CD14-positive monocyte (primary cell): ENCODE measurements around the gene FUNDC1. TPM values are rescaled to one million over a fixed set of nuclear protein-coding genes. Genes with fewer than 3 reads are reported as not detected.

Experiments used
- DNase-seq, 3 donors: peaks; one replicate each; pipeline ENCODE4 v3.0.0-alpha.2; 2011 to 2022
- H2AFZ ChIP-seq: 2 replicates; pipeline ENCODE4 v1.6.0; 2012; ENCODE audit warnings: mild to moderate bottlenecking, low read depth, low read length, inconsistent platforms; ENCODE audit not compliant: insufficient read depth, poor library complexity, severe bottlenecking
- H3K27ac ChIP-seq, 2 donors: 1 replicate in 1 of 2; 2 replicates in 1 of 2; pipeline ENCODE4 v1.5.1; 2012 to 2013; ENCODE audit warnings: low read length in 2 of 2, control low read depth in 1 of 2, inconsistent platforms in 1 of 2, low read depth in 1 of 2, mild to moderate bottlenecking in 1 of 2
- H3K27me3 ChIP-seq, 2 donors: one replicate each; pipeline versions ENCODE4 v1.6.0 to v1.6.1; 2011 to 2013; ENCODE audit warnings: low read length in 2 of 2; ENCODE audit not compliant: control insufficient read depth in 2 of 2, insufficient read depth in 2 of 2
- H3K36me3 ChIP-seq, 2 donors: replicated peaks in 1 of 2; 1 replicate in 1 of 2; 2 replicates in 1 of 2; pipeline versions ENCODE4 v1.5.1 to v1.6.1; 2012 to 2013; ENCODE audit warnings: low read length in 2 of 2, control low read depth in 1 of 2, inconsistent platforms in 1 of 2, mild to moderate bottlenecking in 1 of 2; ENCODE audit not compliant: insufficient read depth in 2 of 2, control insufficient read depth in 1 of 2
- H3K4me1 ChIP-seq, 2 donors: 1 replicate in 1 of 2; 2 replicates in 1 of 2; pipeline versions ENCODE4 v1.5.1 to v1.6.1; 2012 to 2013; ENCODE audit warnings: low read length in 2 of 2, control low read depth in 1 of 2, inconsistent platforms in 1 of 2, mild to moderate bottlenecking in 1 of 2, moderate library complexity in 1 of 2; ENCODE audit not compliant: insufficient read depth in 2 of 2, control insufficient read depth in 1 of 2
- H3K4me2 ChIP-seq: replicated peaks from 2 replicates; pipeline ENCODE3; 2012; ENCODE audit warnings: low read length, moderate library complexity, mild to moderate bottlenecking; ENCODE audit not compliant: poor library complexity, severe bottlenecking; ENCODE audit errors: extremely low read depth
- H3K4me3 ChIP-seq, 3 experiments: fragments of 200-600 bp in 1 of 3; sonication (generic) in 1 of 3; replicated peaks in 1 of 3; 1 replicate in 2 of 3; 2 replicates in 1 of 3; pipeline ENCODE4 v1.5.1; 2011 to 2013; ENCODE audit warnings: low read length in 3 of 3, mild to moderate bottlenecking in 3 of 3, control low read depth in 2 of 3, low read depth in 2 of 3, inconsistent platforms in 1 of 3, moderate library complexity in 1 of 3
- H3K79me2 ChIP-seq: 2 replicates; pipeline ENCODE4 v1.6.0; 2012; ENCODE audit warnings: mild to moderate bottlenecking, control low read depth, inconsistent platforms, low read length, moderate library complexity; ENCODE audit not compliant: insufficient read depth
- H3K9ac ChIP-seq: 2 replicates; pipeline ENCODE4 v1.6.0; 2017; ENCODE audit warnings: low read length, mild to moderate bottlenecking; ENCODE audit not compliant: insufficient read depth, poor library complexity, severe bottlenecking
- H3K9me3 ChIP-seq, 2 donors: replicated peaks in 1 of 2; 1 replicate in 1 of 2; 2 replicates in 1 of 2; pipeline versions ENCODE4 v1.5.1 to v1.6.1; 2012 to 2013; ENCODE audit warnings: low read length in 2 of 2, control low read depth in 1 of 2; ENCODE audit not compliant: control insufficient read depth in 1 of 2, insufficient read depth in 1 of 2
- H4K20me1 ChIP-seq: 2 replicates; pipeline ENCODE4 v1.6.0; 2012; ENCODE audit warnings: mild to moderate bottlenecking, low read length, control low read depth, moderate library complexity; ENCODE audit not compliant: insufficient read depth
- H3K27ac Mint-ChIP-seq, 7 donors: one replicate each; pipeline ENCODE4 v1.8.0; 2020; ENCODE audit warnings: mild to moderate bottlenecking in 7 of 7, mixed read lengths in 7 of 7, moderate library complexity in 6 of 7, inconsistent platforms in 2 of 7
- H3K27me3 Mint-ChIP-seq, 3 donors: one replicate each; pipeline ENCODE4 v1.8.0; 2021 to 2022; ENCODE audit warnings: low read depth in 3 of 3, mild to moderate bottlenecking in 3 of 3, mixed read lengths in 3 of 3, moderate library complexity in 3 of 3, inconsistent platforms in 1 of 3
- H3K36me3 Mint-ChIP-seq, 2 donors: one replicate each; pipeline ENCODE4 v1.8.0; 2020; ENCODE audit warnings: mixed read lengths in 2 of 2, inconsistent platforms in 1 of 2, mild to moderate bottlenecking in 1 of 2
- H3K4me1 Mint-ChIP-seq: one replicate; pipeline ENCODE4 v1.8.0; 2020; ENCODE audit warnings: mild to moderate bottlenecking, mixed read lengths
- H3K4me3 Mint-ChIP-seq, 2 donors: one replicate each; pipeline ENCODE4 v1.8.0; 2020; ENCODE audit warnings: mild to moderate bottlenecking in 2 of 2, mixed read lengths in 2 of 2, moderate library complexity in 1 of 2
- H3K9me3 Mint-ChIP-seq, 7 donors: one replicate each; pipeline ENCODE4 v1.8.0; 2020 to 2022; ENCODE audit warnings: mixed read lengths in 7 of 7, mild to moderate bottlenecking in 6 of 7, moderate library complexity in 6 of 7, inconsistent platforms in 2 of 7
- WGBS: methylation state at CpG from one replicate; pipeline ENCODE4 v1.1.5; 2013; ENCODE audit warnings: missing lambda C conversion rate; ENCODE audit not compliant: insufficient coverage; 5-methylcytosine and 5-hydroxymethylcytosine counted together
- intact Hi-C, 2 donors: fragments of 100-400 bp; cut with micrococcal nuclease; formaldehyde crosslinking; loops; one replicate each; pipeline versions ENCODE4 v1.15.0 to v1.15.1; 2023
- polyA plus RNA-seq, 3 donors: library from polyadenylated mRNA; depleted of rRNA in 1 of 3; unstranded in 2 of 3; stranded (reverse) in 1 of 3; fragments of 300-500 nt in 2 of 3; fragments of >200 nt in 1 of 3; fragmentation: Illumina TruSeq in 2 of 3; gene quantifications; 1 replicate in 2 of 3; 2 replicates in 1 of 3; pipeline ENCODE4 v1.2.3, GENCODE V29; 2012 to 2021
- TF ChIP-seq, protein P1 (sequence below): fragments of 200-600 bp; IDR thresholded peaks from one replicate; pipeline ENCODE4 v1.8.0; 2022; ENCODE audit warnings: antibody characterized with exemption, mild to moderate bottlenecking

Gene FUNDC1
- polyA plus RNA-seq, 3 donors, result 3.5 to 10.2 (median 8.5) TPM

DNA sequence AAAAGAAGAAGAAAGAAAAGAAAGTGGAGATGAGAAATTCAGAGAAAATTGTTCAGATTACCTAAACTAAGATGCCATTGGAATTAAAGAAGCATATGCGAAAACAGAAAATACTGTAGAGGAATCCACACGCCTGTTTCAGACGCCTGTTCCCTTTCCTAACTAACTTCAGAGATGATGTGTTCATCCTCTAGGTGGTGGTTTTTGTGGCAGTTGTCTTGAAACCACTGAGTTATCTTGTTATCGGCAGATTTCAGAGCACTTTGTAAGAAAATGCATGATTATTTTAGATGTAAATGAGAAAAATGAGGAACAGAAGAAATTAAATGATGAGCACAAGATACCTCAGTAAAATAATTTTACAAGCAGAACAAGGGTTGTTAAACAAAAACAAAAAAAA, 48.3 kb downstream of the FUNDC1 start:
- H3K36me3 Mint-ChIP-seq, result no peaks in the 10 kb centered on the region
- no CpG with 5 or more reads among the region's 4 CpGs for WGBS
- no peak overlapping the region for H3K4me3 Mint-ChIP-seq

DNA sequence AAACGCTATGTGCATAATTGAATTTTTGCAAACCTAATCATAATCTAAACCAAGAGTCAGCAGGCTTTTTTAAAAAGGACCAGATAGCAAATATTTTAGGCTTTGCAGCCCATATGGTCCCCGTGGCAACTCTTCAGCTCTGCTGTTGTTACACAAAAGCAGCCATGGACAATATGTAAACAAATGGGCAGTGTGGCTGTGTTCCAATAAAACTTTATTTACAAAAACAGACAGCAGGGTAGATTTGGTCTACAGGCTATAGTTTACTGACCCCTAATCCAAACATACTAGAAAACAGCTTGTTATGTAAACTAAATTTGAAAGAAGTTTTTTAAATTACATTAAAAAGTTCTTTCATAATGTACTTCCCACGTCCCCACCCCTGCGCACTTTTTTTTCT, 53.1 kb downstream of the FUNDC1 start:
- H3K27me3 Mint-ChIP-seq, result peaks cover 0 to 16% (median 2%) of the 10 kb centered on the region in 3 donors
- WGBS, result no CpG with 5 or more reads among the region's 4 CpGs

More for the DNA sequence above, 48.3 kb downstream of the FUNDC1 start:
- H3K27me3 ChIP-seq, result peaks cover 0 to 2% of the 10 kb centered on the region in 2 donors
- DNase-seq, result no peak
- H3K27ac ChIP-seq, result no peak overlapping the region
- H3K4me3 ChIP-seq, result no peak overlapping the region
- H3K79me2 ChIP-seq, result no peaks in the 10 kb centered on the region
- no peaks in the 10 kb centered on the region for H4K20me1 ChIP-seq
- H3K9me3 Mint-ChIP-seq, result peaks cover 0 to 7% (median 4%) of the 10 kb centered on the region in 7 donors
- no peak overlapping the region for H2AFZ ChIP-seq
- H3K36me3 ChIP-seq, result no peaks in the 10 kb centered on the region
- no peak overlapping the region for H3K4me2 ChIP-seq
- intact Hi-C loops, result no loop called here
- H3K4me1 Mint-ChIP-seq, result no peaks in the 10 kb centered on the region
- no peak overlapping the region for H3K27ac Mint-ChIP-seq
- peaks cover 0 to 8% (median 3%) of the 10 kb centered on the region in 3 donors for H3K27me3 Mint-ChIP-seq
- no peaks in the 10 kb centered on the region for H3K9me3 ChIP-seq
- TF ChIP-seq, protein P1, sequence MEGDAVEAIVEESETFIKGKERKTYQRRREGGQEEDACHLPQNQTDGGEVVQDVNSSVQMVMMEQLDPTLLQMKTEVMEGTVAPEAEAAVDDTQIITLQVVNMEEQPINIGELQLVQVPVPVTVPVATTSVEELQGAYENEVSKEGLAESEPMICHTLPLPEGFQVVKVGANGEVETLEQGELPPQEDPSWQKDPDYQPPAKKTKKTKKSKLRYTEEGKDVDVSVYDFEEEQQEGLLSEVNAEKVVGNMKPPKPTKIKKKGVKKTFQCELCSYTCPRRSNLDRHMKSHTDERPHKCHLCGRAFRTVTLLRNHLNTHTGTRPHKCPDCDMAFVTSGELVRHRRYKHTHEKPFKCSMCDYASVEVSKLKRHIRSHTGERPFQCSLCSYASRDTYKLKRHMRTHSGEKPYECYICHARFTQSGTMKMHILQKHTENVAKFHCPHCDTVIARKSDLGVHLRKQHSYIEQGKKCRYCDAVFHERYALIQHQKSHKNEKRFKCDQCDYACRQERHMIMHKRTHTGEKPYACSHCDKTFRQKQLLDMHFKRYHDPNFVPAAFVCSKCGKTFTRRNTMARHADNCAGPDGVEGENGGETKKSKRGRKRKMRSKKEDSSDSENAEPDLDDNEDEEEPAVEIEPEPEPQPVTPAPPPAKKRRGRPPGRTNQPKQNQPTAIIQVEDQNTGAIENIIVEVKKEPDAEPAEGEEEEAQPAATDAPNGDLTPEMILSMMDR, result no peak
- H3K4me1 ChIP-seq, result no peaks in the 10 kb centered on the region
- no peak overlapping the region for H3K9ac ChIP-seq

More for the DNA sequence above, 53.1 kb downstream of the FUNDC1 start:
- Histone ChIP-seq H3K36me3 (no peaks in the 10 kb centered on the region), H3K27me3 (peaks cover 0 to 2% of the 10 kb centered on the region in 2 donors), H3K9me3 (no peaks in the 10 kb centered on the region), H3K27ac (no peak overlapping the region), H3K9ac (no peak overlapping the region), H3K4me3 (no peak overlapping the region), H3K79me2 (no peaks in the 10 kb centered on the region), H3K4me2 (no peak overlapping the region), H4K20me1 (no peaks in the 10 kb centered on the region), H2AFZ (no peak overlapping the region), H3K4me1 (no peaks in the 10 kb centered on the region)
- TF ChIP-seq, protein P1, result no peak
- no peak for DNase-seq
- intact Hi-C loops, result no loop called here
- H3K4me3 Mint-ChIP-seq, result no peak overlapping the region
- peaks cover under 1% of the 10 kb centered on the region for H3K4me1 Mint-ChIP-seq
- H3K36me3 Mint-ChIP-seq, result no peaks in the 10 kb centered on the region
- H3K9me3 Mint-ChIP-seq, result peaks cover 0 to 6% (median 0%) of the 10 kb centered on the region in 7 donors
- H3K27ac Mint-ChIP-seq, result no peak overlapping the region
